Peyer's patch (tissue), 4 donors: ENCODE results near the gene COX6B2. TPM values are rescaled to one million over a fixed set of nuclear protein-coding genes. Genes with fewer than 3 reads are reported as not detected.

Source experiments
- DNase-seq, 3 donors: peaks; one replicate each; pipeline ENCODE4 v3.0.0-alpha.2; 2017 to 2019
- H3K27ac ChIP-seq, 4 donors: fragments of 200-600 bp; sonication (generic); one replicate each; pipeline ENCODE4 v1.5.1; 2016 to 2019
- H3K27me3 ChIP-seq, 2 donors: fragments of 200-600 bp; sonication (generic); one replicate each; pipeline ENCODE4 v1.5.1; 2019
- H3K36me3 ChIP-seq, 3 donors: fragments of 200-600 bp; sonication (generic); one replicate each; pipeline ENCODE4 v1.5.1; 2016 to 2019
- H3K4me1 ChIP-seq, 4 donors: fragments of 200-600 bp; sonication (generic); one replicate each; pipeline ENCODE4 v1.5.1; 2016 to 2019
- H3K4me3 ChIP-seq, 4 donors: fragments of 200-600 bp; sonication (generic); 1 replicate in 3 of 4; 2 replicates in 1 of 4; pipeline ENCODE4 v1.5.1; 2016 to 2019; ENCODE audit warnings: mild to moderate bottlenecking in 1 of 4
- H3K9me3 ChIP-seq, 4 donors: fragments of 200-600 bp; sonication (generic); one replicate each; pipeline ENCODE4 v1.5.1; 2016 to 2019; ENCODE audit warnings: mild to moderate bottlenecking in 1 of 4
- POLR2A ChIP-seq, 2 donors: fragments of 450-650 bp; IDR thresholded peaks; one replicate each; pipeline ENCODE4 v1.5.1; 2017; ENCODE audit warnings: antibody characterized with exemption in 2 of 2, mild to moderate bottlenecking in 2 of 2, moderate library complexity in 2 of 2
- total RNA-seq, 4 donors: library from RNA; depleted of rRNA; stranded (reverse); fragments of >200 nt; gene quantifications; one replicate each; pipeline ENCODE4 v1.1.0, GENCODE V29; 2016
- TF ChIP-seq, protein P1 (sequence below), 6 experiments: fragments of 450-650 bp in 4 of 6; fragments of 200-600 bp in 2 of 6; sonication (generic) in 1 of 6; IDR thresholded peaks; one replicate each; pipeline ENCODE4 v1.5.1; 2017 to 2019; ENCODE audit warnings: antibody characterized with exemption in 6 of 6, mild to moderate bottlenecking in 3 of 6, moderate library complexity in 1 of 6

COX6B2 gene
- total RNA-seq, 4 donors from 2014 or later, result not detected

DNA sequence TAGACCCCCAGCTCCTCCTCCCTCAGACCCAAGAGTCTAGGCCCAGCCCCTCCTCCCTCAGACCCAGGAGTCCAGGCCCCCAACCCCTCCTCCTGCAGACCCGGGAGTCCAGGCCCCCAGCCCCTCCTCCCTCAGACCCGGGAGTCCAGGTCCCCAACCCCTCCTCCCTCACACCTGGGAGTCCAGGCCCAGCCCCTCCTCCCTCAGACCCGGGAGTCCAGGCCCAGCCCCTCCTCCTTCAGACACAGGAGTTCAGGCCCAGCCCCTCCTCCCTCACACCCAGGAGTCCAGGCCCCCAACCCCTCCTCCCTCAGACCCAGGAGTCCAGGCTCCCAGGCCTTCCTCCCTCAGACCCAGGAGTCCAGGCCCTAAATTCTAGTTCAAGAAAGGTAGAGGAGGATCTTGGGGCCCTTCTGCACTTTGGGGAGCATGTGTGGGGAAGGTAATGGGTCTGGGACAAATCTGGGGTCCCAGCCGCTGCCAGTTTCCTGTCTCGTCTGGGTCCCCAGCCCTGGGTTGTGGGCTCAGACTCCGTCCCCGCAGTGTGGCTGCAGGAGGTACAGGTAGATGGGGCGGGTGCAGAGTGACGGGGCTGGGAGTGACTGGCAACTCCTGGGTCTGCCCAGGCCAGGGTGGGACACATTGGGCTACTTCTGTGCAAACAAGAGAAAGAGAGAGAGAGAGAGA lies 18.9 kb upstream of the COX6B2 start:
- no peak for TF ChIP-seq POLR2A (IDR thresholded peaks at IDR 0.05)
- TF ChIP-seq, protein P1, sequence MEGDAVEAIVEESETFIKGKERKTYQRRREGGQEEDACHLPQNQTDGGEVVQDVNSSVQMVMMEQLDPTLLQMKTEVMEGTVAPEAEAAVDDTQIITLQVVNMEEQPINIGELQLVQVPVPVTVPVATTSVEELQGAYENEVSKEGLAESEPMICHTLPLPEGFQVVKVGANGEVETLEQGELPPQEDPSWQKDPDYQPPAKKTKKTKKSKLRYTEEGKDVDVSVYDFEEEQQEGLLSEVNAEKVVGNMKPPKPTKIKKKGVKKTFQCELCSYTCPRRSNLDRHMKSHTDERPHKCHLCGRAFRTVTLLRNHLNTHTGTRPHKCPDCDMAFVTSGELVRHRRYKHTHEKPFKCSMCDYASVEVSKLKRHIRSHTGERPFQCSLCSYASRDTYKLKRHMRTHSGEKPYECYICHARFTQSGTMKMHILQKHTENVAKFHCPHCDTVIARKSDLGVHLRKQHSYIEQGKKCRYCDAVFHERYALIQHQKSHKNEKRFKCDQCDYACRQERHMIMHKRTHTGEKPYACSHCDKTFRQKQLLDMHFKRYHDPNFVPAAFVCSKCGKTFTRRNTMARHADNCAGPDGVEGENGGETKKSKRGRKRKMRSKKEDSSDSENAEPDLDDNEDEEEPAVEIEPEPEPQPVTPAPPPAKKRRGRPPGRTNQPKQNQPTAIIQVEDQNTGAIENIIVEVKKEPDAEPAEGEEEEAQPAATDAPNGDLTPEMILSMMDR (IDR thresholded peaks at IDR 0.05), result no peak
- Histone ChIP-seq H3K27ac (no peak overlapping the region), H3K36me3 (no peaks in the 10 kb centered on the region), H3K4me1 (peaks cover 0 to 31% (median 8%) of the 10 kb centered on the region in 4 donors), H3K9me3 (no peaks in the 10 kb centered on the region), H3K4me3 (no peak overlapping the region), H3K27me3 (peaks cover 0 to 48% of the 10 kb centered on the region in 2 donors)
- DNase-seq, result no peak

DNA sequence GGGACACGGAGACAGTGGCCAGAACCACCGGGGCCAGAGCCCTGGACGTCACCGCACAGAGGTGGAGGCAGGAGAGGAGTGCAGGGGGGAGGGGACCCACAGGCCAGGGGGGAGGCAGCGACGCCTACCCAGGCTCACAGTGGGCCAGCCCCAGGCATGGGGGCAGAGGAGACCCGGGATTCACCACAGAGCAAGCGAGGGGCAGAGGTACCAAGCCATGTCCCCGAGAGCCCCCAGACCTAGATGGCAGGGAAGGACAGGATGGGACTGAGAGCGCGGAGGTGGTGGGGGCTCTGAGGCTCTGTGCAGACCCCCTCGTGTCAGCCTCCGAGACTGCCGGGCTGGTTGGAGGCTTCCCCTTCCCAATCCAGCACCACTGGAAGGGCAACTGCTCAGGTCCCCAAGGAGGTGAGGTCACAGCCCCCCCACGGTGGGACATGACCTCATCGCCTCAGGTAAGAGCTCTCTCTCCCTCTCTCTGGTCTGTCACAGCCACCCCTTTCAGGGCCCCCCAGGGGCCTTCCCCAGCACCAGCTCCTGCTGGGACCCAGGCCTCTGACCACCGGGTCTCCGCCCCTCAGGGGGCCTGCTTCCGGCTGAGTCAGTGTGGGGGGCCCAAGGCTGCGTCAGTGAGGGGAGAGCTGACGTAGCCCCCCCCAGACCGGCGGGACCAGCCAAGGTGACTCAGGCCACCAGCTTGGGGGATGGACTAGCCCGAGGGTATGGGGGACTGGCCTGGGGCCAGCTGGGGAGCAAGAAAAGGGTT lies 18.0 kb upstream of the COX6B2 start:
- H3K4me3 ChIP-seq, result no peak overlapping the region
- no peaks in the 10 kb centered on the region for H3K9me3 ChIP-seq
- DNase-seq, result no peak
- H3K27ac ChIP-seq, result no peak overlapping the region
- peaks cover 0 to 50% of the 10 kb centered on the region in 2 donors for H3K27me3 ChIP-seq
- no peak for TF ChIP-seq POLR2A (IDR thresholded peaks at IDR 0.05)
- TF ChIP-seq, protein P1 (IDR thresholded peaks at IDR 0.05), result no peak
- no peaks in the 10 kb centered on the region for H3K36me3 ChIP-seq
- peaks cover 0 to 27% (median 8%) of the 10 kb centered on the region in 4 donors for H3K4me1 ChIP-seq

DNA sequence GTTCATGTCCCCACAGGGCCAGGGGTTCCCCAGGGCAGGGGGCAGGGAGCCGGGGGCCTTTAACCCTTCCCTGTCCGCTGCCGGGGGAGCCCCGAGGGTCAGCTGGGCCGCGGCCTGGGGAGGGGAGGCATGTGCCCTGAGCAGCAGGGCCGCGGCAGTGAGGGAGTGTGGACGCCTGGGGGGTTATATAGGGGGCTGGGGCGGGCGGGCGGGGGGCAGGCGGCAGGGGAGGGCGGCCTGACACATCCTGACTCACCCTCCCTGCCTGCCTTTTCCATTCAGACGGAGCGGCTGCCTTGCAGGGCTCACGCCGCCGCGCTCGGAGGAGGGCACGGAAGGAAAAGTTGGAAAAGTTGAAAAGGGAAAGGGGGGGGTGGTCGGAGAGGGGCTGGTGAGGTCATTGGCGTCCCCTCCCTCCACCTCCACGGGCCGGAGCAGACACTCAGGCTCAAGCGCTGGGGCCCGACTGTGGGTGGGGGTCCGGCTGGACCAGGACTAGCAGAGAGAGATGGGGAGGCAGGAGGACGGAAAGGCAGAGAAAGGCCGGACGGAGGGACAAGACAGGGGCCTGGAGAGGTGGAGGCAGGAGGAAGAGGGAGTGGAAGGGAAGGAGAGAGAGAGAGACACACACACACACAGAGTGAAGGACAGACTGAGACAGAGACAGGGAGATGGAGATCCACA lies 15.9 kb upstream of the COX6B2 start, which contains the start of gene IL11:
IL11 (minus strand) TSS at position 159 of the 684 bp plus-strand sequence; CDS start at position 6, 153 bp downstream.
- TF ChIP-seq, protein P1 (IDR thresholded peaks at IDR 0.05), result no peak
- no peak for TF ChIP-seq POLR2A (IDR thresholded peaks at IDR 0.05)
- H3K36me3 ChIP-seq, result no peaks in the 10 kb centered on the region
- peaks cover 0 to 25% (median 8%) of the 10 kb centered on the region in 4 donors for H3K4me1 ChIP-seq
- H3K27ac ChIP-seq, result no peak within 1 kb of the TSS
- H3K27me3 ChIP-seq, result peaks cover 0 to 47% of the 10 kb centered on the region in 2 donors
- DNase-seq, result no peak
- H3K4me3 ChIP-seq, result peak within 1 kb of the TSS in 3 of 4 donors; percentile 36 to 44 (median 42)
- no peaks in the 10 kb centered on the region for H3K9me3 ChIP-seq

DNA sequence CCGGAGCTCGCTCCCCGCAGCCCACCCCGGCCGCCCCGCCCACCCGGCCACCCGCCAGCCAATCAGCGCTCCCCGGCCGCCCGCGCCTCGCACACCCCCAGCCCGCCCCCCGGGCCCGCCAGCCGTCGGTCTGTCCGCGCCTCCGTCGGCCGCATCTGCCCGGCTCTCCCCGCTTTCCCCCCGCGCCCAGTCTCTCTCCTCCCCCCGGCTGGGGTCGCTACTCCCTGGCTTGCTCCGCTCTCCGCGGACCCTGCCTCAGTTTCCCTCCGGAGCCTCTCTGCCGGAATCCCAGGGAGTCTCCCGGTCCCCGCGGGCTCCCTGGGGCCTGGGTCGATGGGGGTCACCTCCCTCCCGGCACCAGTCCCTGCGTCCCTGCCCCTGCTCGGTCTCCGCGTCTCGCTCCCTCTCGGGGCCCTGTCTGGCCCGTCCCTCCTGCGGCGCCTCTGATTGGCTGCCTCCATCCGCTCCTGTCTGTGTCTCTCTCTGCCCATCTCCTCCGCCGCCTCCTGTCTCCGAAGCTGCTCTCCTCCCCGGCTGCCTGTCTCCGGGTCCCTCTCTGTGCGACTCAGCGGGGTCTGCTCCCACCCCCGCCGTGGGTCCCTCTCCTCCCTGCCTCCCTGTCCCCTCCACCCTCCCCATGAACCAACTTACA lies 15.3 kb upstream of the COX6B2 start:
- Histone ChIP-seq H3K4me3 (peak overlapping the region in 3 of 4 donors; percentile 36 to 44 (median 42)), H3K27me3 (peaks cover 0 to 47% of the 10 kb centered on the region in 2 donors), H3K4me1 (peaks cover 0 to 25% (median 8%) of the 10 kb centered on the region in 4 donors), H3K9me3 (no peaks in the 10 kb centered on the region), H3K27ac (no peak overlapping the region), H3K36me3 (no peaks in the 10 kb centered on the region)
- TF ChIP-seq POLR2A (IDR thresholded peaks at IDR 0.05), result no peak
- TF ChIP-seq, protein P1 (IDR thresholded peaks at IDR 0.05), result no peak
- DNase-seq, result no peak
